Measurements from ENCODE around the gene RHOBTB3.

RHOBTB3 gene

GRCh38 chr5:95729115-95730010, 1.8 kb upstream of the RHOBTB3 start:
- DNase-seq (ENCODE audit: insufficient read length, low spot score) = no peak
- no peak for FAIRE-seq
- no peak for TF ChIP-seq CTCF (IDR thresholded peaks at IDR 0.05; ENCODE audit: insufficient read depth, missing control alignments)

- DNase-seq (ENCODE audit: insufficient read length, low spot score) (no peak), FAIRE-seq (no peak)
- TF ChIP-seq CTCF (IDR thresholded peaks at IDR 0.05; ENCODE audit: insufficient read depth, missing control alignments) = no peak
Measured at GRCh38 chr5:95730011-95730700, 980 bp upstream of the RHOBTB3 start.

- TF ChIP-seq CTCF (IDR thresholded peaks at IDR 0.05; ENCODE audit: insufficient read depth, missing control alignments) = no peak
- DNase-seq (ENCODE audit: insufficient read length, low spot score) = no peak
- FAIRE-seq = no peak
Measured at GRCh38 chr5:95731571-95732554, 727 bp downstream of the RHOBTB3 start.

- DNase-seq (ENCODE audit: insufficient read length, low spot score) (no peak), FAIRE-seq (no peak)
- no peak for TF ChIP-seq CTCF (IDR thresholded peaks at IDR 0.05; ENCODE audit: insufficient read depth, missing control alignments)
Measured at GRCh38 chr5:95733107-95733665, 2.0 kb downstream of the RHOBTB3 start.

GRCh38 chr5:95734187-95734586, 3.1 kb downstream of the RHOBTB3 start:
- no peak for TF ChIP-seq CTCF (IDR thresholded peaks at IDR 0.05; ENCODE audit: insufficient read depth, missing control alignments)
- DNase-seq (ENCODE audit: insufficient read length, low spot score) (no peak), FAIRE-seq (no peak)

GRCh38 chr5:95734906-95735305, 3.8 kb downstream of the RHOBTB3 start:
- no peak for TF ChIP-seq CTCF (IDR thresholded peaks at IDR 0.05; ENCODE audit: insufficient read depth, missing control alignments)
- FAIRE-seq (no peak), DNase-seq (ENCODE audit: insufficient read length, low spot score) (no peak)

All from D721Med (cell line).